H1 (cell line): ENCODE data around the gene ADM5. TPM values are rescaled to one million over a fixed set of nuclear protein-coding genes. Genes with fewer than 3 reads are reported as not detected.

ENCODE experiments used
- CHD2 ChIP-seq: IDR thresholded peaks from 2 replicates; pipeline ENCODE4 v1.6.1; 2012; ENCODE audit warnings: low read length, improper control_type of control experiment
- FOSL1 ChIP-seq: IDR thresholded peaks from 2 replicates; pipeline ENCODE4 v1.6.1; 2011; ENCODE audit warnings: mild to moderate bottlenecking, low read depth, low read length, moderate library complexity; ENCODE audit not compliant: insufficient read depth
- MAFK ChIP-seq: IDR thresholded peaks from 2 replicates; pipeline ENCODE4 v1.6.1; 2012; ENCODE audit warnings: low read depth, mild to moderate bottlenecking, improper control_type of control experiment, low read length
- RAD21 ChIP-seq, 2 experiments: IDR thresholded peaks in 1 of 2; conservative IDR thresholded peaks in 1 of 2; 2 replicates each; pipeline ENCODE4 v1.6.1; 2011; ENCODE audit warnings: low read depth in 2 of 2, low read length in 2 of 2, improper control_type of control experiment in 1 of 2, inconsistent platforms in 1 of 2, mild to moderate bottlenecking in 1 of 2, moderate library complexity in 1 of 2
- RFX5 ChIP-seq: IDR thresholded peaks from 2 replicates; pipeline ENCODE4 v1.6.1; 2011; ENCODE audit warnings: low read depth, low read length, improper control_type of control experiment, borderline replicate concordance
- SP4 ChIP-seq: IDR thresholded peaks from 2 replicates; pipeline ENCODE4 v1.6.1; 2012; ENCODE audit warnings: low read length, inconsistent platforms
- polyA plus RNA-seq, 7 experiments: library from polyadenylated mRNA; depleted of rRNA in 3 of 7; stranded (reverse) in 5 of 7; unstranded in 2 of 7; fragments of >200 nt in 5 of 7; fragments of 200-250 nt in 2 of 7; gene quantifications; 1 replicate in 5 of 7; 2 replicates in 1 of 7; 4 replicates in 1 of 7; pipeline versions ENCODE4 v1.2.1 to v1.2.3, GENCODE V29; 2011 to 2013; ENCODE audit warnings: missing spikeins in 2 of 7, mixed read lengths in 2 of 7
- total RNA-seq: library from RNA; stranded (reverse); fragmentation: NEBNext Ultra II Directional; extraction: Animal tissue kit (Norgen Biotek cat#: 25700); gene quantifications from 2 replicates; pipeline ENCODE4 v1.2.1, GENCODE V29; 2021
- TF ChIP-seq, protein P1 (sequence below): IDR thresholded peaks from 2 replicates; pipeline ENCODE4 v1.6.1; 2012; ENCODE audit warnings: inconsistent platforms

ADM5 gene
- total and polyA plus RNA-seq, 2 of the 8 experiments (the other 6 are each of a cell fraction or from before 2014, with no cell fraction given) = 2.5 to 2.6 TPM

DNA sequence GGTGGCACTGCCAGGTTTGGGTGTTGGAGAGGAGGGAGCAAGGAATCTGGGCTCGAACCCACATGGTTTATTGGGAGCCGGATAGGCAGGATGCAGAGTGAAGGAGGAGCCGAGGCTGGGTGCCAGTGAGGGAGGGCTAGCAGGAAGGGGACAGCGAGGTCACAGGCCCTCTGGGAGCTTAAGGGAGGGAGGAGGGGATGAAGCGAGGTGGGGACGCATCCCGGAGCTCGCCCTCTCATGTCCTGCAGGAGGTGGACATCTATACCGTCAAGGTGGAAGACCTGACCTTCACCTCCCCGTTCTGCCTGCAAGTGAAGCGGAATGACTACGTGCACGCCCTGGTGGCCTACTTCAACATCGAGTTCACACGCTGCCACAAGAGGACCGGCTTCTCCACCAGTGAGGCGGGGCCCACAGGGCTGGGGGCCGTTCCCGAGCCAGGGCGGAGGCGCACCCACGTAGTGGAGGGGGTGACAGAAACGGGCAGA lies 3.5 kb upstream of the ADM5 start (continued):
- TF ChIP-seq RFX5 = no peak
- TF ChIP-seq, protein P1, sequence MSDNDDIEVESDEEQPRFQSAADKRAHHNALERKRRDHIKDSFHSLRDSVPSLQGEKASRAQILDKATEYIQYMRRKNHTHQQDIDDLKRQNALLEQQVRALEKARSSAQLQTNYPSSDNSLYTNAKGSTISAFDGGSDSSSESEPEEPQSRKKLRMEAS = no peak
- no peak for TF ChIP-seq MAFK
- no peak for TF ChIP-seq CHD2
- TF ChIP-seq RAD21 (IDR thresholded peaks at IDR 0.05 in 1 of 2, conservative IDR thresholded peaks at IDR 0.05 in 1 of 2; ENCODE audit: low read depth in 2 of 2, low read length in 2 of 2) = no peak
- TF ChIP-seq SP4 = no peak
- TF ChIP-seq FOSL1 = no peak
